Osteocyte (in vitro differentiated cells): Measurements from ENCODE around the gene BRAT1. TPM values are rescaled to one million over a fixed set of nuclear protein-coding genes. Genes with fewer than 3 reads are reported as not detected.
A peak's percentile ranks its signal among the peaks of the same experiment; 100 is the strongest.
"Not testable (repeated sequence)": the region's sequence is repeated elsewhere in the genome, so short reads cannot be mapped to it uniquely, and the experiment has no call there.

Experiments
- DNase-seq: peaks from one replicate; pipeline ENCODE4 v3.0.0; 2021; ENCODE audit warnings: mixed read lengths; ENCODE audit not compliant: unreplicated experiment; ENCODE audit errors: extremely low spot score
- H3K27ac Mint-ChIP-seq: one replicate; pipeline ENCODE4 v1.8.0; 2021; ENCODE audit warnings: mild to moderate bottlenecking, mixed read lengths; ENCODE audit not compliant: unreplicated experiment
- H3K27me3 Mint-ChIP-seq: one replicate; pipeline ENCODE4 v1.8.0; 2021; ENCODE audit warnings: mixed read lengths; ENCODE audit not compliant: unreplicated experiment
- H3K36me3 Mint-ChIP-seq: one replicate; pipeline ENCODE4 v1.8.0; 2021; ENCODE audit warnings: mixed read lengths; ENCODE audit not compliant: unreplicated experiment
- H3K4me1 Mint-ChIP-seq: one replicate; pipeline ENCODE4 v1.8.0; 2021; ENCODE audit warnings: mixed read lengths; ENCODE audit not compliant: unreplicated experiment
- H3K4me3 Mint-ChIP-seq: one replicate; pipeline ENCODE4 v1.8.0; 2021; ENCODE audit warnings: mild to moderate bottlenecking, moderate library complexity, mixed read lengths; ENCODE audit not compliant: unreplicated experiment
- H3K9me3 Mint-ChIP-seq: one replicate; pipeline ENCODE4 v1.8.0; 2021; ENCODE audit warnings: mixed read lengths; ENCODE audit not compliant: unreplicated experiment
- CTCF ChIP-seq: fragments of 200-600 bp; sonication (generic); IDR thresholded peaks from 2 replicates; pipeline ENCODE4 v1.5.0; 2021; ENCODE audit warnings: antibody characterized with exemption, mild to moderate bottlenecking, moderate library complexity
- total RNA-seq: library from RNA; stranded (reverse); gene quantifications from 2 replicates; pipeline ENCODE4 v1.2.1, GENCODE V29; 2021

BRAT1 gene
- total RNA-seq, 1 donor from 2014 or later: 27.8 TPM

DNA sequence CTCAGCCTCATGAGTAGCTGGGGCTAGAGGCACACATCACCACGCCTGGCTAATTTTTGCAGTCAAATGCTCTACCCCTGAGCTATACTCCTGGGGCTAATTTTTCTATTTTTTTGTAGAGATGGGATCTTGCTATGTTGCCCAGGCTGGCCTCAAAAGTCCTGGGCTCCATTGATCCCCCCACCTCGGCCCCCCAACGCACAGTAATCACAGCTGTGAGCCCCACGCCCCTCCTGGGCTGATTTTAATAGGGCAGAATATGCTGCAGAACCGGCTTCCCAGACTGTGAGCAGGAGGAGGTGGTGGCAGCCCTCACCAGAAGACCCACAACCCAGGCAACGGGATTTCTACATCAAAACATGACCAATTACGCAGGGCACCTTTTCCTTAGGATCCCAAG is 15.2 kb downstream of the BRAT1 start:
- no peak overlapping the region for H3K27ac Mint-ChIP-seq
- H3K4me3 Mint-ChIP-seq: no peak overlapping the region
- H3K36me3 Mint-ChIP-seq: peaks cover 8% of the 10 kb centered on the region
- no peaks in the 10 kb centered on the region for H3K27me3 Mint-ChIP-seq
- no peaks in the 10 kb centered on the region for H3K9me3 Mint-ChIP-seq
- TF ChIP-seq CTCF: no peak
- DNase-seq: no peak
- no peaks in the 10 kb centered on the region for H3K4me1 Mint-ChIP-seq

- Mint-ChIP-seq H3K27ac (no peak overlapping the region), H3K9me3 (no peaks in the 10 kb centered on the region), H3K4me1 (no peaks in the 10 kb centered on the region), H3K36me3 (peaks cover 8% of the 10 kb centered on the region), H3K4me3 (no peak overlapping the region), H3K27me3 (no peaks in the 10 kb centered on the region)
- no peak for TF ChIP-seq CTCF
- DNase-seq: no peak
Measured at GRCh38 chr7:2539031-2539911, 16.1 kb downstream of the BRAT1 start.

GRCh38 chr7:2537981-2538851 is 17.1 kb downstream of the BRAT1 start:
- TF ChIP-seq CTCF: no peak
- Mint-ChIP-seq H3K27ac (no peak overlapping the region), H3K9me3 (no peaks in the 10 kb centered on the region), H3K27me3 (no peaks in the 10 kb centered on the region), H3K36me3 (peaks cover 8% of the 10 kb centered on the region), H3K4me3 (no peak overlapping the region), H3K4me1 (no peaks in the 10 kb centered on the region)
- DNase-seq: no peak

DNA sequence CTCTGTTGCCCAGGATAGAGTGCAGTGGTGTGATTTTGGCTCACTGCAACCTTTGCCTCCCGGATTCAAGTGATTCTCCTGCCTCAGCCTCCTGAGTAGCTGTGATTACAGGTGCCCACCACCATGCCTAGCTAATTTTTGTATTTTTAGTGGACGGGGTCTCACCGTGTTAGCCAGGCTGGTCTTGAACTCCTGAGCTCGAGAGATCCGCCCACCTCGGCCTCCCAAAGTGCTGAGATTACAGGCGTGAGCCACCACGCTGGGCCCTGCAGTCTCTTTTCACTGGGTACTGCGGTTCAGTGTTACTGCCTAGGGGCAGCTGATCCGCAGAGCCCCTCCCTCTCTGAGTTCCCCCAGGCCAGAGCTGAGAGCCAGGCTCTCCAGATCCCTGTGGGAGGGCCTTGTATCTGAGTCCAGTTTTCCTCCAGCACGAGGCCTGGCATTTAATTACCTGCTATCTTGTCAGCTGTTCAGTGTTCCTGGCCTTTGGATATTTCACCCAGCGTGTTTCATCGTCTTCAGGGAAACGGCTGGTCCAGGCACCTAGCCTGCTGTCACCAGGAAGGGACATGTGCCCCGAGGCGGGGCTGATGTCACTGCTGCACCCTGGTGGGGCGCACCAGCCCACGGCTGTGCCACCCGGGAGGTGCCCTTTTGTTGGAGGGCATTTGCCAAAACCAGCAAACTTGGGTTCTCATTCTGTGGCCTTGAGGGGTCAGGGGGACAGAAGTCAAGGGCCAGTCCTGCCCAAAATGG is 19.3 kb downstream of the BRAT1 start:
- peak; percentile 84 for DNase-seq
- not testable (repeated sequence) for H3K27me3 Mint-ChIP-seq, H3K27ac Mint-ChIP-seq, H3K4me1 Mint-ChIP-seq, H3K9me3 Mint-ChIP-seq, H3K4me3 Mint-ChIP-seq, H3K36me3 Mint-ChIP-seq

GRCh38 chr7:2534214-2534613 is 21.1 kb downstream of the BRAT1 start:
- H3K27me3 Mint-ChIP-seq, H3K27ac Mint-ChIP-seq, H3K4me3 Mint-ChIP-seq, H3K9me3 Mint-ChIP-seq, DNase-seq, H3K36me3 Mint-ChIP-seq: not testable (repeated sequence)
- peaks cover 19% of the 10 kb centered on the region for H3K4me1 Mint-ChIP-seq

DNA sequence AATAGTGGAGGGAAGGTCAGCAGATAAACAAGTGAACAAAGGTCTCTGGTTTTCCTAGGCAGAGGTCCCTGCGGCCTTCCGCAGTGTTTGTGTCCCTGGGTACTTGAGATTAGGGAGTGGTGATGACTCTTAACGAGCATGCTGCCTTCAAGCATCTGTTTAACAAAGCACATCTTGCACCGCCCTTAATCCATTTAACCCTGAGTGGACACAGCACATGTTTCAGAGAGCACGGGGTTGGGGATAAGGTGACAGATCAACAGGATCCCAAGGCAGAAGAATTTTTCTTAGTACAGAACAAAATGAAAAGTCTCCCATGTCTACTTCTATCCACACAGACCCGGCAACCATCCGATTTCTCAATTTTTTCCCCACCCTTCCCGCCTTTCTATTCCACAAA is 21.8 kb downstream of the BRAT1 start:
- DNase-seq, H3K9me3 Mint-ChIP-seq, H3K36me3 Mint-ChIP-seq, H3K27ac Mint-ChIP-seq, H3K4me3 Mint-ChIP-seq, H3K27me3 Mint-ChIP-seq: not testable (repeated sequence)
- peaks cover 25% of the 10 kb centered on the region for H3K4me1 Mint-ChIP-seq

GRCh38 chr7:2532816-2533215 is 22.5 kb downstream of the BRAT1 start:
- not testable (repeated sequence) for H3K9me3 Mint-ChIP-seq, H3K36me3 Mint-ChIP-seq, H3K4me3 Mint-ChIP-seq, H3K27me3 Mint-ChIP-seq, DNase-seq, H3K27ac Mint-ChIP-seq
- peaks cover 33% of the 10 kb centered on the region for H3K4me1 Mint-ChIP-seq

DNA sequence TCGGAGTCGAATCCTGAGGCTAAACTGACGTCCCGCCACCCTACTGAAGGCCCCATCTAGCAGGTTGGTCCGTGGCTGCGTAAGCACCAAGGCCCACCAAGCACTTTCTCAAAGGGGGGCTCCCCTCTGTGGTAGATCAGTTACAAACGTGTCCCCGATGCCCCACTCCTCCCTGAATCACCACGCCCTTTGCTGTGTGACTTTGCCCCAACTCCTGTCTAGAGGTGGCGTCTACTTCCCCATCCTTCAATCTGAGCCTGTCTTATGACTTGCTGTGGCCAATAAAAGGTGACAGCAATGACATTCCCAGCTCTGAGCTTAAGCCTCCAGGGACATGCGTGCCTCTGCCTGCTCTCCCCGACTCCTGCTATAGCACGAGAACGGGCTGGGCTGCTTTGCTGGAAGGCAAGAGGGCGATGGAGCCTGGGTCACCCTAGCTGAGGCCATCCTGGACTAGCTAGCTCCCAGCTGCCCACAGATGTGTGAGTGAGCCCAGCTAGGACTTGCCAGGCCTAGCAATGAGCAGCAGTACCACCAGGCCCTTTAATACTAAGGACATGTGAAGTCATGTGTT is 23.0 kb downstream of the BRAT1 start:
- DNase-seq, H3K36me3 Mint-ChIP-seq, H3K27me3 Mint-ChIP-seq: not testable (repeated sequence)

More for the DNA sequence above, 23.0 kb downstream of the BRAT1 start:
- not testable (repeated sequence) for H3K9me3 Mint-ChIP-seq, H3K4me3 Mint-ChIP-seq, H3K27ac Mint-ChIP-seq
- peaks cover 38% of the 10 kb centered on the region for H3K4me1 Mint-ChIP-seq
